Stimulated activated CD4-positive, alpha-beta T cell treated with anti-CD3 and anti-CD28 coated beads, Interleukin-4, amount 100 ng/mL, for 4 hours (primary cell): ENCODE data around the gene FBXL12.
"Not testable (repeated sequence)": the region's sequence is repeated elsewhere in the genome, so short reads cannot be mapped to it uniquely, and the experiment has no call there.

ENCODE experiments used
- DNase-seq, 2 experiments: peaks; one replicate each; pipeline ENCODE4 v3.0.0-alpha.2; 2020

Gene FBXL12

DNA sequence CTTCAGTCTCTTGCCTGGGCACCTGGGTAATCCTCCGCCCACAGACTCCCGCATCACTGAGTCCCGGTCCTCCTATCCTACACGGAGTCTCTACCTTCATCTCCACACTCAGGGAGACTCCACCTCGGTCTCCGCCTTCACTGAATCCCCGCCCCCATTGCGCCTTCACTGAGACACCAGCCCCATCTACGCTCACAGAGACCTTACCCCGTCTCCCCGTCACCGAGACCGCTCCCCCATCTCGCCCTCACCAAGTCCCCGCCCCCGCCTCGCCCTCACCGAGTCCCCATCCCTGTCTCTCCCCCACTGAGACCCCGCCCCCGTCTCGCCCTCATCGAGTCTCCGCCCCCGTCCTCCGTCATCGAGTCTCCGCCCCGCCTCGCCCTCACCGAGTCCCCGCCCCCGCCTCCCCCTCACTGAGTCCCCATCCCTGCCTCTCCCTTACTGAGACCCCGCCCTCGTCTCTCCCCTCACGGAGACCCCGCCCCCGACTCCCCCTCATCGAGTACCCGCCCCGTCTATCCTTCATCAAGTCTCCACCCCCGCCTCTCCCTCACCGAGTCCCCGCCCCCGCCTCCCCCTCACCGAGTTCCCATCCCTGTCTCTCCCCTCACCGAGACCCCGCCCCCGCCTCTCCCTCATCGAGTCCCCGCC, 27.2 kb downstream of the FBXL12 start:
- DNase-seq, result peak; percentile 92 to 96

DNA sequence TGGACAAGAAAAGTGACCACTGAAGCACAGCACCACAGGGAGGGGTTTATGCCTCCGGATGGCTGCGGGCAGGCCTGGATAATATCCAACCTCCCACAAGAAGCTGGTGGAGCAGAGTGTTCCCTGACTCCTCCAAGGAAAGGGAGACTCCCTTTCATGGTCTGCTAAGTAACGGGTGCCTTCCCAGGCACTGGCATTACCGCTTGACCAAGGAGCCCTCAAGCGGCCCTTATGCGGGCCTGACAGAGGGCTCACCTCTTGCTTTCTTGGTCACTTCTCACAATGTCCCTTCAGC, 27.9 kb downstream of the FBXL12 start:
- not testable (repeated sequence) for DNase-seq

DNA sequence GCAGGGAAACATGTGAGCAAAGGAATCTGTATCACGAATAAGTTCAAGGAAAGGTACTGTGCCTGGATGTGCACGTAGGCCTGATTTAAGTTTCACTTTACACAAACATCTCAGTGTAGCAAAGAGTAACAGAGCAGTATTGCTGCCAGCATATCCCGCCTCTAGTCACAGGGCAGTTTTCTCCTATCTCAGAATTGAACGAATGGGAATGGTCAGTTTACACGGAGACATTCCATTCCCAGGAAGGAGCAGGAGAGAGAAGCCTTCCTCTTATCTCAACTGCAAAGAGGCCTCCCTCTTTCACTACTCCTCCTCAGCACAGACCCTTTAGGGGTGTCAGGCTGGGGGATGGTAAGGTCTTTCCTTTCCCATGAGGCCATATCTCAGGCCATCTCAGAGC, 29.3 kb downstream of the FBXL12 start:
- DNase-seq, result not testable (repeated sequence)

DNA sequence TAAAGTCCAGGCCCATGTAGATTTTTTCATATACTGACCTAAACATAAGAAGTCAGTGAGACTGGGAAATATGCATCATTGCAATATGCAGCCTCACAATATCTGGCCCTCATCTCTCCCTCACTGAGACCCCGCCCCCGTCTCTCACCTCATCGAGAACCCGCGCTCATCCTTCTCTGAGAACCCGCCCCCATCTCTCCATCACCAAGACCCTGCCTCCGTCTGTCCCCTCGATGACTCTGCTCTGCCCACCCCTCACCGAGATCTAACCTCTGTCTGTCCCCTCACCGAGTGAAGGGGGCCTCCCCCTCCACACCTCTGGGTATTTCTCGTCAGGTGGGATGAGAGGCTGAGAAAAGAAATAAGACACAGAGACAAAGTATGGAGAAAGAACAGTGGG, 29.8 kb downstream of the FBXL12 start:
- DNase-seq, result no peak

DNA sequence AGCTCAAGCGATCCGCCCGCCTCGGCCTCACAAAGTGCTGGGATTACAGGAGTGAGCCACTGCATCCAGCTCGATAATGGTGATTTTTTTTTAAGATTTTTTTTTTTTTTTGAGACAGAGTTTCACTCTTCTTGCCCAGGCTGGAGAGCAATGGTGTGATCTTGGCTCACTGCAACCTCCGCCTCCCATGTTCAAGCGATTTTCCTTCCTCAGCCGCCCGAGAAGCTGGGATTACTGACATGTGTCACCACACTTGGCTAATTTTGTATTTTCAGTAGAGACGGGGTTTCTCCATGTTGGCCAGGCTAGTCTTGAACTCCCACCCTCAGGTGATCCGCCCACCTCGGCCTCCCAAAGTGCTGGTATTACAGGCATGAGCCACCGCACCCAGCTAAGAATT, 30.3 kb downstream of the FBXL12 start:
- DNase-seq, result not testable (repeated sequence)

DNA sequence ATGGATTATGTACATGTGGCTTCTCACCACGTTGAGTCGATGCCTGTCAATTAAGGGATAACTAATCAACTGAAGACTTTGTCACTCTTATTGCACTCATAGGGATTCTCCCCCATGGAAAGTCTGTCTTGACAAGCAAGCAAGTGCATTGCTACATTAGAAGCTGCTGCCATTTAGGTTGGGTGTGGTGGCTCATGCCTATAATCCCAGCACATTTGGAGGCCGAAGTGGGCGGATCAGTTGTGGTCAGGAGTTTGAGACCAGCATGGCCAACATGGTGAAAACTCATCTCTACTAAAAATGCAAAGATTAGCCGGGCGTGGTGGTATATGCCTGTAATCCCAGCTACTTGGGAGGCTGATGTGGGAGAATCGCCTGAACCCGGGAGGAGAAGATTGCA, 32.1 kb downstream of the FBXL12 start:
- no peak for DNase-seq

DNA sequence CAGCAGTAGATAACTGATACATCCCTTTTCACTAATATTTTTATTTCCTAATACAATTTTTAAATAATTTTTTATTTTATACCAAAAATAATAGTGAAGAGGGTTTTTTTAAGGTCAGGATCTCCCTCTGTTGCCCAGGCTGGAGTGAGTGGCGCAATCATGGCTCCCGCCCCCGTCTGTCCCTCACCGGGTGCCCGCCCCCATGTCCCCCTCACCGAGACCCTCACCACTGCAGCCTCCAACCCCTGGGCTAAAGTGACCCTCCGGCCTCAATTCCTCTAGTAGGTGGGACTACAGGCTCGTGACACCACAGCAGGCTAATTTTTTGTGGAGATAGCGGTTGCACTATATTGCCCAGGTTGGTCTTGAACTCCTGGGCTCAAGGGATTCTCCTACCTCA, 32.5 kb downstream of the FBXL12 start:
- no peak for DNase-seq

DNA sequence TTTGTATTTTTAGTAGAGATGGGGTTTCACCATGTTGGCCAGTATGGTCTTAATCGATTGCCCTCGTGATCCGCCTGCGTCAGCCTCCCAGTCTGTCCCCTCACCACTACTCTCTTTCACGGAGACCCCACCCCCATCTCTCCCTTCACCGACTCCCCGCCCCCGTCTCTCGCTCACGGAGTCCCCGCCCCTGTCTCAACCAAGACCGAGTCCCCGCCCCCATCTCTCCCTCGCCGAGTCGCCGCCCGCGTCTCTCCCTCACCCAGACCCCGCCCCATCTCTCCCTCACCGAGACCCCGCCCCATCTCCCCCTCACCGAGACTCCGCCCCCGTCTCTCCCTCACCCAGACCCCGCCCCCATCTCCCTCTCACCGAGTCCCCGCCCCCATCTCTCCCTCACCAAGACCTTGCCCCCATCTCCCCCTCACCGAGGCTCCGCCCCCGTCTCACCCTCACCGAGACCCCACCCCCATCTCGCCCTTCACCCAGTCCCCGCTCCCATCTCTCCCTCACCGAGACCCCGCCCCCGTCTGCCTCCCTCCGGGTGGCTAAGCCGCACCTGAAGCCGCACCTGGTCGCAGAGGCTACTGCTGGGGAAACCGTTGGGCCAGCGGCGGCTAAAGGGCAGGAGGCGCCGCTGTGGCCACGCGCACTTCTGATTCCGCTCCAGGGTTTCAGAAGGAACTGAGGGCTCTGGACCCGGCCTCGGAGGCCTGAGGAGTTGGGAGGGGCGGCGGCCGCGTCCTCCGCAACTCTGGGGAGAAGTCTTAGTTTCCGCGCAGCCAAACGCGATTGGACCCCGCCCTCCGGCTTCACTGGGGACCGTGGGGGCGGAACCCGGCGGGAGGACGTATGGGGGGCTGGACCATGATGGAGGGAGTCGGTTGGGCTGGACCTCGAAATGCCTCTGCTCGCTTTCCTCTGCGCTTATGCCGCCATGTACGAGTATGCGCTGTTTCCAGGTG, 33.2 kb downstream of the FBXL12 start:
- peak; percentile 97 for DNase-seq

DNA sequence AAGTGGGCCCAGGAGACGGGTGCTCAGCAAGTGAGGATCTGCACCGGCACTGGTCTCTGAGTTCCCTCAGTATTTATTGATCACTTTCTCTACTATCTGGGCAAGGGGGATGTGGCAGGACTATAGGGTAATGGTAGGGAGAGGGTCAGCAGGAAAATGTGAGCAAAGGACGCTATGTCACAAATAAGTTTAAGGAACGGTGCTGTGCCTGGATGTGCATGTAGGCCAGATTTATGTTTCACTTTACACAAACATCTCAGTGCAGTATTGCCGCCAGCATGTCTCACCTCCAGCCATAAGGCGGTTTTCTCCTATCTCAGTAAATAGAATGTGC, 34.7 kb downstream of the FBXL12 start:
- DNase-seq, result not testable (repeated sequence)

DNA sequence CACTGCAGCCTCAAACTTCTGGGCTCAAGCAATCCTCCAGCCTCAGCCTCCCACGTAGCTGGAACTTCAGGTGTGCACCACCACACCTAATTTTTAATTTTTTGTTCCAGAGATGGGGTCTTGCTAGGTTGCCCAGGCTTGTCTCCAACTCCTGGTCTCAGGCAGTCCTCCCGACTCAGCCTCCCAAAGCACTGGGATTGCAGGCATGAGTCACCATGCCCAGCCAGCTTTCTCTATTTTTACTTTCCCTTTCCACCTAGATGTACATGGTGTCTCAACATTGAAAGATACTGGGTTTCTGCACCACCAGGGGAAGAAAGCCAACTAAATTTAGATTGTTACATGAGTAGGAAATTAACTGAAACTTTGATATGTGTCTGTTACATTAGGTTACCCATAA, 36.5 kb downstream of the FBXL12 start:
- no peak for DNase-seq

DNA sequence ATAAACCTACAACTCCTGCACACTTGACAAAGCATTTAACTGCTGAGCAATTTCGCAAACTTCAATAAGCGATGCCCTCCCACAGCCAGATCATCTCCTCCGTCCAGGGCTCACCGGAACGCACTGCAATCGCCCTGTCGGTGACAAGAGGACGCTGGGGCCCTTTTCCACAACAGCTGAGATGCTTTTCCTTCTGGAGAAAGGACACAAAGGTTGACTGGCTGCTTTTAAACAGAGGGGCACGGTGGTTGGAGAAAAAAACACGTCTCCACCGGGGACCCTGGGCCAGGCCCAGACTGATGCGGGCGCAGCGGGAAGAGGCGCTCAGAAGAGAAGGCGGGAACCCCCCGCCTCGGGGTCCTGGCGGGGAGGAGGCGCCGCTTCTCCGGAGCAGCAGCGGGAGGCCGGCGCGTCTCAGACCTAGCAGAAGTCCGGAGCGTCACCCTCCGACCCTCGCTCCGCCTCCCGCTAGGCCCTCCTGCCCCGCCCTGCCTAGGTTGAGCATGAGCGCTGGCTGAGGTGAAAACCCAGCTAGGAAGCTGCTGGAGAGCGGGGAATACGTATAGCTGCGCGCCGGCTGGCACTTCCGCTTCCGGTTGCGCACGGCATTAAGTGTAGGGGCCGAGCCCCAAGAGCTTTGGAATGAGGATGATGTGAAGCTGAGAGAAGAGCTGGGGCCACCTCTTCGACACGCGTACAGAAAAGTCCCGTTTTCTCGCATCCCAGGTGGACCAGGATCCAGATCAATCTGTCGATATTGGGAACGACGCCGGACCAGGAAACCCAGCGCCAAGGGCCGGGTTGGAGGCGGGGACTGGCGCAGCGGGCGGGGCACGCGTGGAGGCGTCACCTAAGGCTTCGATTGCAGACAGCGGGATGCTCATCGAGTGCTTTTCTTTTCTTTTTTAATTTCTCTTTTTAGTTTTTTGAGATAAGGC, 50.4 kb downstream of the FBXL12 start, which contains the start of gene ZNF846:
TSS of gene ZNF846 (minus strand) at position 564 of the 938 bp plus-strand sequence. CDS start 3,788 bp downstream, outside the sequence.
- peak; percentile 90 for DNase-seq
